SH-SY5Y (cell line): ENCODE measurements around the gene RBMS1.

Source experiments
- GATA2 ChIP-seq: IDR thresholded peaks from 2 replicates; pipeline ENCODE4 v1.6.1; 2011; ENCODE audit warnings: mild to moderate bottlenecking, low read depth, low read length
- GATA3 ChIP-seq: IDR thresholded peaks from 2 replicates; pipeline ENCODE4 v1.6.1; 2011; ENCODE audit warnings: low read depth, mild to moderate bottlenecking, low read length, moderate library complexity

- TF ChIP-seq GATA3 (no peak), GATA2 (no peak)
Observed at GRCh38 chr2:160322320-160322719, 171.3 kb downstream of the RBMS1 start.
